K562 (cell line): ENCODE data around the gene INO80D. TPM values are rescaled to one million over a fixed set of nuclear protein-coding genes. Genes with fewer than 3 reads are reported as not detected.
A peak's percentile ranks its signal among the peaks of the same experiment; 100 is the strongest.

Experiments
- NFIC ChIP-seq: fragments of 450-650 bp; IDR thresholded peaks from 2 replicates; pipeline ENCODE4 v1.6.1; 2017; ENCODE audit warnings: mild to moderate bottlenecking, inconsistent platforms
- NRF1 ChIP-seq, 2 experiments: fragments of 450-650 bp; IDR thresholded peaks in 1 of 2; conservative IDR thresholded peaks in 1 of 2; 2 replicates each; pipeline ENCODE4 v1.6.1; 2014; ENCODE audit warnings: mild to moderate bottlenecking in 2 of 2
- POLR2AphosphoS5 ChIP-seq: IDR thresholded peaks from 2 replicates; pipeline ENCODE4 v1.6.1; 2011; ENCODE audit warnings: mild to moderate bottlenecking, low read depth, low read length, moderate library complexity; ENCODE audit not compliant: control insufficient read depth, insufficient read depth
- SLC30A9 ChIP-seq: fragments of 250-450 bp; sonication (Bioruptor Pico); IDR thresholded peaks from 2 replicates; pipeline ENCODE4 v1.8.0; 2022; ENCODE audit warnings: mild to moderate bottlenecking, moderate library complexity
- SMAD4 ChIP-seq: fragments of 250-450 bp; sonication (Bioruptor Pico); conservative IDR thresholded peaks from 2 replicates; pipeline ENCODE4 v1.8.0; 2021; ENCODE audit warnings: inconsistent platforms, mild to moderate bottlenecking, moderate library complexity
- SMARCA4 ChIP-seq: fragments of 450-650 bp; IDR thresholded peaks from 2 replicates; pipeline ENCODE4 v1.6.1; 2016
- polyA plus RNA-seq, 8 experiments: library from polyadenylated mRNA; depleted of rRNA in 4 of 8; stranded (reverse) in 5 of 8; unstranded in 3 of 8; fragments of >200 nt; fragmentation: Nextera tagmentation in 2 of 8; fragmentation: Illumina TruSeq in 1 of 8; extraction: Ambion mirVana in 2 of 8; extraction: Trizol in 1 of 8; gene quantifications; 2 replicates each; pipeline versions ENCODE4 v1.2.1 to v1.2.3, GENCODE V29; 2011 to 2014; ENCODE audit warnings: inconsistent platforms in 1 of 8, missing spikeins in 1 of 8
- total RNA-seq, 7 experiments: library from RNA; depleted of rRNA in 6 of 7; stranded (reverse); fragments of >200 nt in 6 of 7; fragmentation: Illumina TruSeq in 2 of 7; extraction: Trizol in 2 of 7; gene quantifications; 2 replicates each; pipeline versions ENCODE4 v1.2.1 to v1.2.3, GENCODE V29; 2011 to 2021; ENCODE audit warnings: low replicate concordance in 1 of 7
- TF ChIP-seq, protein P1 (sequence below), 2 experiments: fragments of 450-650 bp in 1 of 2; IDR thresholded peaks; 2 replicates each; pipeline ENCODE4 v1.6.1; 2011 to 2017; ENCODE audit warnings: low read depth in 2 of 2, antibody characterized with exemption in 1 of 2, borderline replicate concordance in 1 of 2, low read length in 1 of 2, mild to moderate bottlenecking in 1 of 2, mixed read lengths in 1 of 2; ENCODE audit not compliant: control insufficient read depth in 1 of 2
- TF ChIP-seq, protein P2 (sequence below): fragments of 250-450 bp; sonication (Bioruptor Pico); IDR thresholded peaks from 2 replicates; pipeline ENCODE4 v1.5.0; 2020; ENCODE audit warnings: mild to moderate bottlenecking

INO80D gene
- total and polyA plus RNA-seq, 9 of the 15 experiments (the other 6 are each of a cell fraction or from before 2014, with no cell fraction given): 0.64 to 8.1 (median 2.9) TPM

DNA sequence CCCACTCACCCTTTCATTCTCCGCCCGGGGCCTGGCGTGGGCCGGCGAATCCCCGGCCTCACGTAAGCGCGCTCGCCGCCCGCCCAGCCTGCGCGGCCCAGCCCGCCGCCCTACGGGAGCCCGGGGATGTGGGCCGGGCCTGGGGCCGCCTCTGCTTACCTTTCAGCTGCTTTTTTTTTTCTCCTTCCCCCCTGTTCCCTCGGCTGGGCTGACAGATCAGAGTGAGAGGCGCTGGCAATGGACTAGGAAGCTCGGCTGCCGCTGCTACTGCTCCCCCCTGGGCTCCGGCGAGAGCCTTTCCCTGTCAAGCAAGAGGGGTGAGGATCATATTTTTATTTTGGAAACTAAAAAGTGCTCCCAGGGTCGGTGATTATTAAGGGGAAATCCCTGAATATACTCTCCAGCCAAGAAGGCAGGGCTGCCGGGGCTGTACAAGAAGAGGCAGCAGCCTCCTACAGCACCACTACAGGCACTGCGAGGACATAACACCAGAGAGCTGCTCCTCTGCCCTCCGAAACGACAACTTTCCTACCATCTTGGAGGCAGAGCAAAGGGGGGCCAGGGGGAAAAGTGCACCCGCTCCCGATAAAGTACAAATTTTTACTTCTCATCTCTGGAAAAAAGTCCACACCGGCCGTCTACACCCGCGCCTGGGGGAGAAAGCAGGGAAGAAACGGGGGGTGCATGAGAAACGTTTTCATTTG is at the start of gene INO80D (continued):
- TF ChIP-seq SLC30A9 (CRISPR knock-in tag): no peak
- TF ChIP-seq NRF1 (conservative IDR thresholded peaks at IDR 0.05 in 1 of 2, IDR thresholded peaks at IDR 0.05 in 1 of 2): no peak
- no peak for TF ChIP-seq NFIC
- TF ChIP-seq, protein P1, sequence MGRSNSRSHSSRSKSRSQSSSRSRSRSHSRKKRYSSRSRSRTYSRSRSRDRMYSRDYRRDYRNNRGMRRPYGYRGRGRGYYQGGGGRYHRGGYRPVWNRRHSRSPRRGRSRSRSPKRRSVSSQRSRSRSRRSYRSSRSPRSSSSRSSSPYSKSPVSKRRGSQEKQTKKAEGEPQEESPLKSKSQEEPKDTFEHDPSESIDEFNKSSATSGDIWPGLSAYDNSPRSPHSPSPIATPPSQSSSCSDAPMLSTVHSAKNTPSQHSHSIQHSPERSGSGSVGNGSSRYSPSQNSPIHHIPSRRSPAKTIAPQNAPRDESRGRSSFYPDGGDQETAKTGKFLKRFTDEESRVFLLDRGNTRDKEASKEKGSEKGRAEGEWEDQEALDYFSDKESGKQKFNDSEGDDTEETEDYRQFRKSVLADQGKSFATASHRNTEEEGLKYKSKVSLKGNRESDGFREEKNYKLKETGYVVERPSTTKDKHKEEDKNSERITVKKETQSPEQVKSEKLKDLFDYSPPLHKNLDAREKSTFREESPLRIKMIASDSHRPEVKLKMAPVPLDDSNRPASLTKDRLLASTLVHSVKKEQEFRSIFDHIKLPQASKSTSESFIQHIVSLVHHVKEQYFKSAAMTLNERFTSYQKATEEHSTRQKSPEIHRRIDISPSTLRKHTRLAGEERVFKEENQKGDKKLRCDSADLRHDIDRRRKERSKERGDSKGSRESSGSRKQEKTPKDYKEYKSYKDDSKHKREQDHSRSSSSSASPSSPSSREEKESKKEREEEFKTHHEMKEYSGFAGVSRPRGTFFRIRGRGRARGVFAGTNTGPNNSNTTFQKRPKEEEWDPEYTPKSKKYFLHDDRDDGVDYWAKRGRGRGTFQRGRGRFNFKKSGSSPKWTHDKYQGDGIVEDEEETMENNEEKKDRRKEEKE (IDR thresholded peaks at IDR 0.05; ENCODE audit: borderline replicate concordance in 1 of 2, control insufficient read depth in 1 of 2, low read depth in 2 of 2, low read length in 1 of 2): no peak
- TF ChIP-seq POLR2AphosphoS5: no peak; the same call in 1 of the 2 replicates
- TF ChIP-seq SMARCA4: 0 out of 2 replicates have a peak, but pooled peaks have one; percentile 18
- TF ChIP-seq SMAD4 (CRISPR knock-in tag): no peak; the same call in 1 of the 2 replicates
- TF ChIP-seq, protein P2, sequence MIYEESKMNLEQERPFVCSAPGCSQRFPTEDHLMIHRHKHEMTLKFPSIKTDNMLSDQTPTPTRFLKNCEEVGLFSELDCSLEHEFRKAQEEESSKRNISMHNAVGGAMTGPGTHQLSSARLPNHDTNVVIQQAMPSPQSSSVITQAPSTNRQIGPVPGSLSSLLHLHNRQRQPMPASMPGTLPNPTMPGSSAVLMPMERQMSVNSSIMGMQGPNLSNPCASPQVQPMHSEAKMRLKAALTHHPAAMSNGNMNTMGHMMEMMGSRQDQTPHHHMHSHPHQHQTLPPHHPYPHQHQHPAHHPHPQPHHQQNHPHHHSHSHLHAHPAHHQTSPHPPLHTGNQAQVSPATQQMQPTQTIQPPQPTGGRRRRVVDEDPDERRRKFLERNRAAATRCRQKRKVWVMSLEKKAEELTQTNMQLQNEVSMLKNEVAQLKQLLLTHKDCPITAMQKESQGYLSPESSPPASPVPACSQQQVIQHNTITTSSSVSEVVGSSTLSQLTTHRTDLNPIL (CRISPR knock-in tag): no peak
